ENCODE data around the gene SKIC2.

DNA sequence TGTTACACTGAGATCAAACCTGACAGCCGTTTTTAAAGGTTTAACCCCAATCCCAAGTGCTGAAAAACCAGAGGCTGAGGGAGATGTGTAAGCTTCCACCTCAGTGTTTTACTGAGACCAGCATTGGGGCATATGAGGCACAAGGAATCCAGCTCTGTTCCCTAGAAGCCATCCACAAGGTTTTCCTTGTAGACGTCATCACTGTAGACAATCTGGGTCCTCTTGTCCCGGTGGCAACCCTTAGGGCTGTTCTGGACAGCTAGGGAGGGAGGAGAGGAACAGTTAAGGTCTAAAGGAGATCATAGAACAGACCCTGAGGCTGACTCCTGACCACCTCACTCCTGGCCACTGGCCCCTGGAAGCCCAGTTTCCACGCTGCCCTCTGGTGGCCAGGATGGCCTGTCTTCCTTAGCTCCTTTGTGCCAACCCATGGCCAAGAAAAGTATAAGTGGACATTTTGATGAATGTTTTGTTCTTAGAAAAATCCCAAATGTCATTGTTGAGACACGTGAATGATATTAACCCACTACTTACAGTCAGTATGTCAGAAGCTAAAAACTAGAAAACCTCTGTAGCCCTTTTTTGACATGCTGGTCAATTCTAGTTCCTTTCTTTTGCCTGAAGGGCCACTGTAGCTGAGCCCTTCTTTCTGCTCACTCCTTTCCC is 6.7 kb upstream of the SKIC2 start:
- no peak for TF ChIP-seq EZH2phosphoT487 (conservative IDR thresholded peaks at IDR 0.05; ENCODE audit: low read length)
- TF ChIP-seq, protein P1, sequence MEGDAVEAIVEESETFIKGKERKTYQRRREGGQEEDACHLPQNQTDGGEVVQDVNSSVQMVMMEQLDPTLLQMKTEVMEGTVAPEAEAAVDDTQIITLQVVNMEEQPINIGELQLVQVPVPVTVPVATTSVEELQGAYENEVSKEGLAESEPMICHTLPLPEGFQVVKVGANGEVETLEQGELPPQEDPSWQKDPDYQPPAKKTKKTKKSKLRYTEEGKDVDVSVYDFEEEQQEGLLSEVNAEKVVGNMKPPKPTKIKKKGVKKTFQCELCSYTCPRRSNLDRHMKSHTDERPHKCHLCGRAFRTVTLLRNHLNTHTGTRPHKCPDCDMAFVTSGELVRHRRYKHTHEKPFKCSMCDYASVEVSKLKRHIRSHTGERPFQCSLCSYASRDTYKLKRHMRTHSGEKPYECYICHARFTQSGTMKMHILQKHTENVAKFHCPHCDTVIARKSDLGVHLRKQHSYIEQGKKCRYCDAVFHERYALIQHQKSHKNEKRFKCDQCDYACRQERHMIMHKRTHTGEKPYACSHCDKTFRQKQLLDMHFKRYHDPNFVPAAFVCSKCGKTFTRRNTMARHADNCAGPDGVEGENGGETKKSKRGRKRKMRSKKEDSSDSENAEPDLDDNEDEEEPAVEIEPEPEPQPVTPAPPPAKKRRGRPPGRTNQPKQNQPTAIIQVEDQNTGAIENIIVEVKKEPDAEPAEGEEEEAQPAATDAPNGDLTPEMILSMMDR (IDR thresholded peaks at IDR 0.05; ENCODE audit: insufficient read depth, low read length, poor library complexity, severe bottlenecking) = peak; percentile 69

Data from SU-DHL-6 (cell line).